ENCODE results near the gene FOXA2. TPM values are rescaled to one million over a fixed set of nuclear protein-coding genes. Genes with fewer than 3 reads are reported as not detected.
A peak's percentile ranks its signal among the peaks of the same experiment; 100 is the strongest.

FOXA2 gene
- total and polyA plus RNA-seq, 2 of the 13 experiments (the other 11 are each of a cell fraction or from before 2014, with no cell fraction given): 8.8 to 12.2 TPM

DNA sequence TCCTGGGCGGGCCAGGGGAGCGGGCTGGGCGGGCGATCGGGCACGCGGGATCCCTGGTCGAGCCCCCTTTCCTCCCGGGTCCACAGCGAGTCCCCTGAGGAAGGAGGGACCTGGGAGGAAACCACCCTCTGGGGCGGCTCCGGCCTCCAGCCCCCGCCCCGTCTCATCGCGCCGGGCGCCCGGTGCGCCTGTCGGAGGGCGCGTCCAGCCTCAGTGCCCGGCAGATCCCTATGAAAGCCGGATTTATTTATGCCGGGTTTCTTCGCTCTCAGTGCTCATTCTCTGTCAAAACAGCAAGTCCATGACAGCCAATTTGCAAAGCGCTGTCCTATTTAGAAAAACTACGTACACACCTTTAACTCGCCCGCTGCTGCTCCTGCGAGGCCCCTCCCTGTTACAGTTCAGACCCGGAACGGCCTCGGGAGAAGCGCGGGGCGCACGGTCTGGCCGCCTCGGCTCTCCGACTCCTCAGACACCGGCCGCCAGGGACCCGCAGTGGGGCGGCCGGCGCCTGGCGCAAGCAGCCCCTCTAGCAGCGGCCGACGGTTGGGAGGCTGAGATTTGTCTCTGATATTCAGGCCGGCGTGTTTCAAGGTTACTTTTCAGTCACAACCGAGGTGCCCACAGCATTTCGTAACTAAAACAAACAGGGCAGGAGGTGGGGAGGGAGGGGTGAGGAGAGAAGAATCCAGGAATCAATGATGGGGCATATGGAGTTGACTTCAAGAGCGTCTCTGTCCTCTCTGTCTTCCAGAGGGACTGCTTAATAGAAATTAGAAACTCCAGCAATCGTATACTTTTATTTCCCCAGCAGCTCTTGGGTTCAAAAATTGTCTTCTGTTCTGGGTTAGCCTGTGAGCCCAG, 782 bp upstream of the FOXA2 start (continued):
- TF ChIP-seq, protein P1, sequence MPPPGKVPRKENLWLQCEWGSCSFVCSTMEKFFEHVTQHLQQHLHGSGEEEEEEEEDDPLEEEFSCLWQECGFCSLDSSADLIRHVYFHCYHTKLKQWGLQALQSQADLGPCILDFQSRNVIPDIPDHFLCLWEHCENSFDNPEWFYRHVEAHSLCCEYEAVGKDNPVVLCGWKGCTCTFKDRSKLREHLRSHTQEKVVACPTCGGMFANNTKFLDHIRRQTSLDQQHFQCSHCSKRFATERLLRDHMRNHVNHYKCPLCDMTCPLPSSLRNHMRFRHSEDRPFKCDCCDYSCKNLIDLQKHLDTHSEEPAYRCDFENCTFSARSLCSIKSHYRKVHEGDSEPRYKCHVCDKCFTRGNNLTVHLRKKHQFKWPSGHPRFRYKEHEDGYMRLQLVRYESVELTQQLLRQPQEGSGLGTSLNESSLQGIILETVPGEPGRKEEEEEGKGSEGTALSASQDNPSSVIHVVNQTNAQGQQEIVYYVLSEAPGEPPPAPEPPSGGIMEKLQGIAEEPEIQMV (CRISPR knock-in tag; IDR thresholded peaks at IDR 0.05; ENCODE audit: low read depth): no peak; the same call in 1 of the 2 replicates
- TF ChIP-seq ZNF225 (CRISPR knock-in tag; IDR thresholded peaks at IDR 0.05) (no peak; the same call in 1 of the 2 replicates), MTF2 (CRISPR knock-in tag; IDR thresholded peaks at IDR 0.05; ENCODE audit: borderline replicate concordance) (no peak), TOE1 (CRISPR knock-in tag; IDR thresholded peaks at IDR 0.05) (peak; percentile 63; the same call in 1 of the 2 replicates), CEBPB (IDR thresholded peaks at IDR 0.05; ENCODE audit: borderline replicate concordance, low read depth, low read length) (peak; percentile 92), MIER2 (CRISPR knock-in tag; IDR thresholded peaks at IDR 0.05) (peak; percentile 69), TBP (CRISPR knock-in tag; IDR thresholded peaks at IDR 0.05) (no peak), ZBTB3 (CRISPR knock-in tag; IDR thresholded peaks at IDR 0.05; ENCODE audit: borderline replicate concordance, low read depth) (no peak), MED13 (CRISPR knock-in tag; IDR thresholded peaks at IDR 0.05) (peak; percentile 72; the same call in 1 of the 2 replicates), U2AF1 (optimal IDR thresholded peaks at IDR 0.05; ENCODE audit: low read depth, low read length) (peak; percentile 88), ZNF143 (CRISPR knock-in tag; IDR thresholded peaks at IDR 0.05) (peak; percentile 52; the same call in 1 of the 2 replicates), ZNF616 (CRISPR knock-in tag; IDR thresholded peaks at IDR 0.05; ENCODE audit: low read depth) (0 out of 2 replicates have a peak, but pooled peaks have one; percentile 68), ZNF3 (CRISPR knock-in tag; IDR thresholded peaks at IDR 0.05) (peak; percentile 63; the same call in 1 of the 2 replicates), JUND (CRISPR knock-in tag; IDR thresholded peaks at IDR 0.05) (no peak), KLF9 (CRISPR knock-in tag; IDR thresholded peaks at IDR 0.05; ENCODE audit: low read depth) (no peak), ZBTB7A (CRISPR knock-in tag; IDR thresholded peaks at IDR 0.05) (no peak)
- TF ChIP-seq, protein P2, sequence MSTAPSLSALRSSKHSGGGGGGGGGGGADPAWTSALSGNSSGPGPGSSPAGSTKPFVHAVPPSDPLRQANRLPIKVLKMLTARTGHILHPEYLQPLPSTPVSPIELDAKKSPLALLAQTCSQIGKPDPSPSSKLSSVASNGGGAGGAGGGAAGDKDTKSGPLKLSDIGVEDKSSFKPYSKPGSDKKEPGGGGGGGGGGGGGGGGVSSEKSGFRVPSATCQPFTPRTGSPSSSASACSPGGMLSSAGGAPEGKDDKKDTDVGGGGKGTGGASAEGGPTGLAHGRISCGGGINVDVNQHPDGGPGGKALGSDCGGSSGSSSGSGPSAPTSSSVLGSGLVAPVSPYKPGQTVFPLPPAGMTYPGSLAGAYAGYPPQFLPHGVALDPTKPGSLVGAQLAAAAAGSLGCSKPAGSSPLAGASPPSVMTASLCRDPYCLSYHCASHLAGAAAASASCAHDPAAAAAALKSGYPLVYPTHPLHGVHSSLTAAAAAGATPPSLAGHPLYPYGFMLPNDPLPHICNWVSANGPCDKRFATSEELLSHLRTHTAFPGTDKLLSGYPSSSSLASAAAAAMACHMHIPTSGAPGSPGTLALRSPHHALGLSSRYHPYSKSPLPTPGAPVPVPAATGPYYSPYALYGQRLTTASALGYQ (CRISPR knock-in tag; IDR thresholded peaks at IDR 0.05): peak; percentile 90
- TF ChIP-seq, protein P3, sequence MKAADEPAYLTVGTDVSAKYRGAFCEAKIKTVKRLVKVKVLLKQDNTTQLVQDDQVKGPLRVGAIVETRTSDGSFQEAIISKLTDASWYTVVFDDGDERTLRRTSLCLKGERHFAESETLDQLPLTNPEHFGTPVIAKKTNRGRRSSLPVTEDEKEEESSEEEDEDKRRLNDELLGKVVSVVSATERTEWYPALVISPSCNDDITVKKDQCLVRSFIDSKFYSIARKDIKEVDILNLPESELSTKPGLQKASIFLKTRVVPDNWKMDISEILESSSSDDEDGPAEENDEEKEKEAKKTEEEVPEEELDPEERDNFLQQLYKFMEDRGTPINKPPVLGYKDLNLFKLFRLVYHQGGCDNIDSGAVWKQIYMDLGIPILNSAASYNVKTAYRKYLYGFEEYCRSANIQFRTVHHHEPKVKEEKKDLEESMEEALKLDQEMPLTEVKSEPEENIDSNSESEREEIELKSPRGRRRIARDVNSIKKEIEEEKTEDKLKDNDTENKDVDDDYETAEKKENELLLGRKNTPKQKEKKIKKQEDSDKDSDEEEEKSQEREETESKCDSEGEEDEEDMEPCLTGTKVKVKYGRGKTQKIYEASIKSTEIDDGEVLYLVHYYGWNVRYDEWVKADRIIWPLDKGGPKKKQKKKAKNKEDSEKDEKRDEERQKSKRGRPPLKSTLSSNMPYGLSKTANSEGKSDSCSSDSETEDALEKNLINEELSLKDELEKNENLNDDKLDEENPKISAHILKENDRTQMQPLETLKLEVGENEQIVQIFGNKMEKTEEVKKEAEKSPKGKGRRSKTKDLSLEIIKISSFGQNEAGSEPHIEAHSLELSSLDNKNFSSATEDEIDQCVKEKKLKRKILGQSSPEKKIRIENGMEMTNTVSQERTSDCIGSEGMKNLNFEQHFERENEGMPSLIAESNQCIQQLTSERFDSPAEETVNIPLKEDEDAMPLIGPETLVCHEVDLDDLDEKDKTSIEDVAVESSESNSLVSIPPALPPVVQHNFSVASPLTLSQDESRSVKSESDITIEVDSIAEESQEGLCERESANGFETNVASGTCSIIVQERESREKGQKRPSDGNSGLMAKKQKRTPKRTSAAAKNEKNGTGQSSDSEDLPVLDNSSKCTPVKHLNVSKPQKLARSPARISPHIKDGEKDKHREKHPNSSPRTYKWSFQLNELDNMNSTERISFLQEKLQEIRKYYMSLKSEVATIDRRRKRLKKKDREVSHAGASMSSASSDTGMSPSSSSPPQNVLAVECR (CRISPR knock-in tag; IDR thresholded peaks at IDR 0.05; ENCODE audit: borderline replicate concordance): peak; percentile 69
- TF ChIP-seq, protein P4, sequence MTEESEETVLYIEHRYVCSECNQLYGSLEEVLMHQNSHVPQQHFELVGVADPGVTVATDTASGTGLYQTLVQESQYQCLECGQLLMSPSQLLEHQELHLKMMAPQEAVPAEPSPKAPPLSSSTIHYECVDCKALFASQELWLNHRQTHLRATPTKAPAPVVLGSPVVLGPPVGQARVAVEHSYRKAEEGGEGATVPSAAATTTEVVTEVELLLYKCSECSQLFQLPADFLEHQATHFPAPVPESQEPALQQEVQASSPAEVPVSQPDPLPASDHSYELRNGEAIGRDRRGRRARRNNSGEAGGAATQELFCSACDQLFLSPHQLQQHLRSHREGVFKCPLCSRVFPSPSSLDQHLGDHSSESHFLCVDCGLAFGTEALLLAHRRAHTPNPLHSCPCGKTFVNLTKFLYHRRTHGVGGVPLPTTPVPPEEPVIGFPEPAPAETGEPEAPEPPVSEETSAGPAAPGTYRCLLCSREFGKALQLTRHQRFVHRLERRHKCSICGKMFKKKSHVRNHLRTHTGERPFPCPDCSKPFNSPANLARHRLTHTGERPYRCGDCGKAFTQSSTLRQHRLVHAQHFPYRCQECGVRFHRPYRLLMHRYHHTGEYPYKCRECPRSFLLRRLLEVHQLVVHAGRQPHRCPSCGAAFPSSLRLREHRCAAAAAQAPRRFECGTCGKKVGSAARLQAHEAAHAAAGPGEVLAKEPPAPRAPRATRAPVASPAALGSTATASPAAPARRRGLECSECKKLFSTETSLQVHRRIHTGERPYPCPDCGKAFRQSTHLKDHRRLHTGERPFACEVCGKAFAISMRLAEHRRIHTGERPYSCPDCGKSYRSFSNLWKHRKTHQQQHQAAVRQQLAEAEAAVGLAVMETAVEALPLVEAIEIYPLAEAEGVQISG (CRISPR knock-in tag; IDR thresholded peaks at IDR 0.05): peak; percentile 92
